Activated CD4-positive, CD25-positive, alpha-beta regulatory T cell treated with anti-CD3 and anti-CD28 coated beads, Interleukin-2, amount 50 U/mL, for 24 hours (primary cell): Measurements from ENCODE around the gene GFI1.
A peak's percentile ranks its signal among the peaks of the same experiment; 100 is the strongest.

Source experiments
- ATAC-seq, 2 donors: fragments of 150-1000 bp; cut with Tn5 transposase; one replicate each; pipeline ENCODE4 v1.10.0; 2021; ENCODE audit warnings: mild to moderate bottlenecking in 1 of 2, moderate library complexity in 1 of 2

GFI1 gene

GRCh38 chr1:92487078-92487605 lies 417 bp upstream of the GFI1 start:
- ATAC-seq, result no peak

GRCh38 chr1:92485381-92486250 lies 1.1 kb downstream of the GFI1 start:
- ATAC-seq, result peak; percentile 57 to 64

- peak; percentile 25 to 26 for ATAC-seq
Observed at GRCh38 chr1:92484472-92485380, 2.0 kb downstream of the GFI1 start.

- peak; percentile 5 to 11 for ATAC-seq
Observed at GRCh38 chr1:92483610-92484471, 2.9 kb downstream of the GFI1 start.

GRCh38 chr1:92482665-92483609 lies 3.8 kb downstream of the GFI1 start:
- ATAC-seq, result no peak

- ATAC-seq, result no peak
Observed at GRCh38 chr1:92481971-92482664, 4.6 kb downstream of the GFI1 start.

GRCh38 chr1:92481599-92481925 lies 5.2 kb downstream of the GFI1 start:
- no peak for ATAC-seq

- ATAC-seq, result no peak
Observed at GRCh38 chr1:92480813-92481598, 5.7 kb downstream of the GFI1 start.

- ATAC-seq, result no peak
Observed at GRCh38 chr1:92480200-92480812, 6.4 kb downstream of the GFI1 start.

GRCh38 chr1:92479587-92479986 lies 7.1 kb downstream of the GFI1 start:
- no peak for ATAC-seq

- peak; percentile 18 for ATAC-seq
Observed at GRCh38 chr1:92478393-92478792, 8.3 kb downstream of the GFI1 start.

GRCh38 chr1:92476071-92476631 lies 10.6 kb downstream of the GFI1 start:
- peak; percentile 21 to 34 for ATAC-seq

- no peak for ATAC-seq
Observed at GRCh38 chr1:92475029-92475428, 11.7 kb downstream of the GFI1 start.

GRCh38 chr1:92473781-92474495 lies 12.8 kb downstream of the GFI1 start:
- peak; percentile 81 to 84 for ATAC-seq

- ATAC-seq, result no peak
Observed at GRCh38 chr1:92470216-92470615, 16.5 kb downstream of the GFI1 start.

GRCh38 chr1:92466683-92467352 lies 19.9 kb downstream of the GFI1 start:
- ATAC-seq, result no peak

- no peak for ATAC-seq
Observed at GRCh38 chr1:92465256-92465647, 21.5 kb downstream of the GFI1 start.
